Keratinocyte (primary cell): Measurements from ENCODE around the gene OSGIN1. TPM values are rescaled to one million over a fixed set of nuclear protein-coding genes. Genes with fewer than 3 reads are reported as not detected.
A peak's percentile ranks its signal among the peaks of the same experiment; 100 is the strongest.

Experiments used
- DNase-seq: peaks from one replicate; pipeline ENCODE4 v3.0.0-alpha.2; 2011; ENCODE audit warnings: low read depth, missing footprints, low spot score
- FAIRE-seq: peaks from 2 replicates; lab custom pipeline; 2011; peaks lifted over from hg19 to GRCh38; lab: Jason Lieb, UNC
- H2AFZ ChIP-seq: 2 replicates; pipeline ENCODE4 v1.6.0; 2012; ENCODE audit warnings: low read length, control low read depth, inconsistent platforms; ENCODE audit not compliant: control insufficient read depth
- H3K27ac ChIP-seq: 2 replicates; pipeline ENCODE4 v1.5.1; 2011; ENCODE audit warnings: low read length; ENCODE audit not compliant: control insufficient read depth, insufficient read depth
- H3K27me3 ChIP-seq: 3 replicates; pipeline ENCODE4 v1.6.0; 2011; ENCODE audit warnings: low read length; ENCODE audit not compliant: control insufficient read depth, insufficient read depth; ENCODE audit errors: extremely low read depth
- H3K36me3 ChIP-seq, 2 experiments: 2 replicates in 1 of 2; 3 replicates in 1 of 2; pipeline ENCODE4 v1.5.1; 2011; ENCODE audit warnings: low read length in 2 of 2, mild to moderate bottlenecking in 1 of 2; ENCODE audit not compliant: control insufficient read depth in 2 of 2, insufficient read depth in 2 of 2; ENCODE audit errors: extremely low read depth in 1 of 2
- H3K4me1 ChIP-seq: 3 replicates; pipeline ENCODE4 v1.5.1; 2011; ENCODE audit warnings: low read length; ENCODE audit not compliant: control insufficient read depth, insufficient read depth; ENCODE audit errors: extremely low read depth
- H3K4me2 ChIP-seq: 3 replicates; pipeline ENCODE4 v1.6.0; 2011; ENCODE audit warnings: low read depth, low read length; ENCODE audit not compliant: control insufficient read depth, insufficient read depth; ENCODE audit errors: extremely low read depth
- H3K4me3 ChIP-seq, 3 experiments: fragments of 200-600 bp in 1 of 3; sonication (generic) in 1 of 3; 2 replicates in 2 of 3; 3 replicates in 1 of 3; pipeline ENCODE4 v1.5.1; 2011 to 2016; ENCODE audit warnings: low read length in 3 of 3, mild to moderate bottlenecking in 3 of 3, control low read depth in 2 of 3, inconsistent platforms in 1 of 3, low read depth in 1 of 3, mixed read lengths in 1 of 3, mixed run types in 1 of 3, moderate library complexity in 1 of 3; ENCODE audit not compliant: control insufficient read depth in 2 of 3, insufficient read depth in 2 of 3; ENCODE audit errors: extremely low read depth in 1 of 3
- H3K79me2 ChIP-seq: 2 replicates; pipeline ENCODE4 v1.6.0; 2012; ENCODE audit warnings: low read length; ENCODE audit not compliant: control insufficient read depth, insufficient read depth
- H3K9ac ChIP-seq: 3 replicates; pipeline ENCODE4 v1.6.0; 2011; ENCODE audit warnings: low read length; ENCODE audit not compliant: control insufficient read depth, insufficient read depth; ENCODE audit errors: extremely low read depth
- H3K9me1 ChIP-seq: 3 replicates; pipeline ENCODE4 v1.6.0; 2011; ENCODE audit warnings: low read length; ENCODE audit not compliant: control insufficient read depth, insufficient read depth; ENCODE audit errors: extremely low read depth
- H3K9me3 ChIP-seq: 2 replicates; pipeline ENCODE4 v1.5.1; 2012; ENCODE audit warnings: low read depth, low read length; ENCODE audit not compliant: control insufficient read depth
- H4K20me1 ChIP-seq: 3 replicates; pipeline ENCODE4 v1.6.0; 2011; ENCODE audit warnings: low read length; ENCODE audit not compliant: control insufficient read depth, insufficient read depth; ENCODE audit errors: extremely low read depth
- EZH2 ChIP-seq: IDR thresholded peaks from one replicate; pipeline ENCODE4 v1.6.1; 2012; ENCODE audit warnings: inconsistent platforms, mild to moderate bottlenecking, low read length, moderate library complexity
- dilution Hi-C: fragments of 300-500 bp; cut with MboI; formaldehyde crosslinking; loops from one replicate; pipeline ENCODE4 v1.7.0; 2020; ENCODE audit warnings: low sequenced_read_pairs; ENCODE audit not compliant: extremely low pct_ligation_motif_present
- polyA plus RNA-seq, 5 experiments: library from polyadenylated mRNA; depleted of rRNA in 3 of 5; stranded (reverse) in 3 of 5; stranded (forward) in 1 of 5; unstranded in 1 of 5; fragments of >200 nt; gene quantifications; 1 replicate in 1 of 5; 2 replicates in 3 of 5; 3 replicates in 1 of 5; pipeline versions ENCODE4 v1.2.1 to v1.2.3, GENCODE V29; 2011 to 2012; ENCODE audit warnings: missing spikeins in 2 of 5, low read depth in 1 of 5, low replicate concordance in 1 of 5
- TF ChIP-seq, protein P1 (sequence below), 3 experiments: IDR thresholded peaks in 1 of 3; conservative IDR thresholded peaks in 1 of 3; optimal IDR thresholded peaks in 1 of 3; 2 replicates in 2 of 3; 3 replicates in 1 of 3; pipeline versions ENCODE3 to v1.5.1; 2011; ENCODE audit warnings: low read length in 3 of 3, mild to moderate bottlenecking in 3 of 3, moderate library complexity in 2 of 3, control low read depth in 1 of 3, inconsistent platforms in 1 of 3; ENCODE audit not compliant: insufficient read depth in 2 of 3; ENCODE audit errors: extremely low read depth in 1 of 3

Gene OSGIN1
- polyA plus RNA-seq, 1 donor (not counting 4 experiments of a cell fraction or from before 2014, with no cell fraction given): 2.1 TPM

DNA sequence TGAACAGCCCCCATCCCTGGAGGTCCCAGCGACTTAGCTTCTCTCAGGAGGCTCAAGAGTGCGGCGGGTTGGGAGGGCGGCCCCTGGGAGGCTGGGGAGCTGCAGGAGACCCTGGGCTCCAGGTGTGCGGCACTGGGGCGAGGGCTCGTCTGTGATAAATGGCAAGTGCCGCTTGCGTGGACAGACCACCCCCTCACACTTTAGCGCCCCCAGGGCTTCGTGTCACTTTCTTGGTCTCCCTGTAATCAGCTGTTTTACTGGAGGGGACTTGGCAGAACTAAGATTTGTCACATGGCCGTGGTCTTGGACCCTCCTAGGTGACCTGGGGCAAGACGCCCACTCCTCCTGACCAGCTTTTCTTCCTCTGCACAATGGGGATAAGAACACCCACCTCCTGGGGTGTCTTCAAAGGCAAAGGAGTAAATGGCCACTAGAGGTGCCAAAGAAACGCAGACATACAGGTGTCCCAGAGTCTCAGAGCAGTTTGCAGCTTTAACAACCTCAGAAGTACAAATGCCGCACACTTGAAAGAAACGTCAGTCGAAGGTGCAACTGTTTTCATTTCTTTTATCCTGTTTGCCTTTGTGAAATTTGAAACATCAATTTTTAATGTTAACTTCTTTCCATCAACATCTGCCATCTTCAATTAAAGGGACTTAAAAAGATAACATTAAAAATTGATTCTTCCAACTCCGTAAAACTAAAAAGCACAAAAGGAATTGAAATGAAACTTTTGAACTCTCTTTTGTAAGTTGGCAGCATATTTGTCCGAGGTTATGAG, 946 bp downstream of the OSGIN1 start:
- dilution Hi-C loops: no loop called here
- no peak for TF ChIP-seq EZH2
- TF ChIP-seq, protein P1, sequence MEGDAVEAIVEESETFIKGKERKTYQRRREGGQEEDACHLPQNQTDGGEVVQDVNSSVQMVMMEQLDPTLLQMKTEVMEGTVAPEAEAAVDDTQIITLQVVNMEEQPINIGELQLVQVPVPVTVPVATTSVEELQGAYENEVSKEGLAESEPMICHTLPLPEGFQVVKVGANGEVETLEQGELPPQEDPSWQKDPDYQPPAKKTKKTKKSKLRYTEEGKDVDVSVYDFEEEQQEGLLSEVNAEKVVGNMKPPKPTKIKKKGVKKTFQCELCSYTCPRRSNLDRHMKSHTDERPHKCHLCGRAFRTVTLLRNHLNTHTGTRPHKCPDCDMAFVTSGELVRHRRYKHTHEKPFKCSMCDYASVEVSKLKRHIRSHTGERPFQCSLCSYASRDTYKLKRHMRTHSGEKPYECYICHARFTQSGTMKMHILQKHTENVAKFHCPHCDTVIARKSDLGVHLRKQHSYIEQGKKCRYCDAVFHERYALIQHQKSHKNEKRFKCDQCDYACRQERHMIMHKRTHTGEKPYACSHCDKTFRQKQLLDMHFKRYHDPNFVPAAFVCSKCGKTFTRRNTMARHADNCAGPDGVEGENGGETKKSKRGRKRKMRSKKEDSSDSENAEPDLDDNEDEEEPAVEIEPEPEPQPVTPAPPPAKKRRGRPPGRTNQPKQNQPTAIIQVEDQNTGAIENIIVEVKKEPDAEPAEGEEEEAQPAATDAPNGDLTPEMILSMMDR (optimal IDR thresholded peaks at IDR 0.05 in 1 of 3, IDR thresholded peaks at IDR 0.05 in 1 of 3, conservative IDR thresholded peaks at IDR 0.05 in 1 of 3; ENCODE audit: extremely low read depth in 1 of 3, insufficient read depth in 2 of 3, low read length in 3 of 3): peak; percentile 64 to 80 (median 76)
- H3K4me2 ChIP-seq: peak overlapping the region; percentile 86
- FAIRE-seq (no peak), DNase-seq (peak; percentile 19)
- no peaks in the 10 kb centered on the region for H3K9me1 ChIP-seq
- H3K27ac ChIP-seq: peak overlapping the region; percentile 85
- H3K9me3 ChIP-seq: no peaks in the 10 kb centered on the region
- peak overlapping the region; percentile 85 for H3K9ac ChIP-seq
- H3K4me3 ChIP-seq: peak overlapping the region; percentile 62 to 80 (median 78)
- no peaks in the 10 kb centered on the region for H3K27me3 ChIP-seq
- H4K20me1 ChIP-seq: no peaks in the 10 kb centered on the region
- peak overlapping the region; percentile 78 for H2AFZ ChIP-seq
- peaks cover 19% of the 10 kb centered on the region for H3K4me1 ChIP-seq
- H3K36me3 ChIP-seq: peaks cover 0 to 6% of the 10 kb centered on the region in 2 experiments
- H3K79me2 ChIP-seq: no peaks in the 10 kb centered on the region

DNA sequence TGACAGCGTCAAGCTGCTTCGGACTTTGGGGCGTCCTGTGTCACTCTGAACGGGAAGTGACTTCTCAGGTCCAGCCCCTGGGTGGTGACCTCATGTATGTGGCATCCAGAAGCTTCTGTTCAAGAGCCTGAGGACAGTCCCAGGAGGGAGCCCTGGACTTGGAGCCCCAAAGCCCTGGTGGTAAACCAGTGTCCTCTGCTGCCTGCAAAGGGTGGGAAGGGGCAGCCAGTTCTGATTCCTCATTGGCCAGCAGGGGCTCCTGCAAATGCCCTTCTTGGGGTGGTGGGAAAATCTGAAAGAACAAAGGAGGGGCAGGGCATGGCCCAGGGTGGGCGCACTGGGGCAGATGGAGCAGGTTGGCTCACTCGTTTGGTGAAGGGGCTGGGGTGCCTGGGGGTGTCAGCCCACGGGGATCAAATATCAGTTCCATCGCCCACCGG, 1.6 kb downstream of the OSGIN1 start:
- H3K36me3 ChIP-seq: peaks cover 0 to 9% of the 10 kb centered on the region in 2 experiments
- no peak overlapping the region for H2AFZ ChIP-seq
- no peaks in the 10 kb centered on the region for H4K20me1 ChIP-seq
- H3K4me1 ChIP-seq: peaks cover 19% of the 10 kb centered on the region
- dilution Hi-C loops: no loop called here
- DNase-seq: peak; percentile 4
- H3K27ac ChIP-seq: no peak overlapping the region
- no peaks in the 10 kb centered on the region for H3K9me1 ChIP-seq
- no peaks in the 10 kb centered on the region for H3K9me3 ChIP-seq
- H3K4me3 ChIP-seq: no peak overlapping the region
- H3K9ac ChIP-seq: no peak overlapping the region
- no peaks in the 10 kb centered on the region for H3K27me3 ChIP-seq
- TF ChIP-seq, protein P1 (optimal IDR thresholded peaks at IDR 0.05 in 1 of 3, IDR thresholded peaks at IDR 0.05 in 1 of 3, conservative IDR thresholded peaks at IDR 0.05 in 1 of 3; ENCODE audit: extremely low read depth in 1 of 3, insufficient read depth in 2 of 3, low read length in 3 of 3): no peak
- no peak for TF ChIP-seq EZH2
- H3K79me2 ChIP-seq: no peaks in the 10 kb centered on the region
- H3K4me2 ChIP-seq: peak overlapping the region; percentile 86
- FAIRE-seq: no peak
